ENCODE data around the gene SPATC1L.
"Not testable (repeated sequence)": the region's sequence is repeated elsewhere in the genome, so short reads cannot be mapped to it uniquely, and the experiment has no call there.

SPATC1L gene

DNA sequence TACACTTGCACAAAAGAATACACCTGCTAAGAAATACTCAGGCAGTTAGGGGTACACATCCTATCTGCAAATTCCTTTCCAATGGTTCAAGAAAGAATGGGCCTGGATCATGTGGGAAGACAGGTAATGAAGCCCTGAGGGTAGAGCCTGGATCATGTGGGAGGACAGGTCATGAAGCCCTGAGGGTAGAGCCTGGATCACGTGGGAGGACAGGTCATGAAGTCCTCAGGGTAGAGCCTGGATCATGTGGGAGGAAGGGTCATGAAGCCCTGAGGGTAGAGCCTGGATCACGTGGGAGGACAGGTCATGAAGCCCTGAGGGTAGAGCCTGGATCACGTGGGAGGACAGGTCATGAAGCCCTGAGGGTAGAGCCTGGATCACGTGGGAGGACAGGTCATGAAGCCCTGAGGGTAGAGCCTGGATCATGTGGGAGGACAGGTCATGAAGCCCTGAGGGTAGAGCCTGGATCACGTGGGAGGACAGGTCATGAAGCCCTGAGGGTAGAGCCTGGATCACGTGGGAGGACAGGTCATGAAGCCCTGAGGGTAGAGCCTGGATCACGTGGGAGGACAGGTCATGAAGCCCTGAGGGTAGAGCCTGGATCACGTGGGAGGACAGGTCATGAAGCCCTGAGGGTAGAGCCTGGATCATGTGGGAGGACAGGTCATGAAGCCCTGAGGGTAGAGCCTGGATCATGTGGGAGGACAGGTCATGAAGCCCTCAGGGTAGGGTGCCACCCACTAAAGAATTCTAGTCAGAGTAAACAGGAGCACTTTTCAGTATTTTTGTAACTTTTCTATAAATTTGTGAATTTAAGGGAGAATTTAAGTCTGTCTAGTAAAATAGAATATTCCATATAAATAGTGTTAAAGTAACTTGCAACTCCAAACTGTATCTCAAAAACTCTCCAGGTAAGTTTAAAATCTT lies 16.9 kb upstream of the SPATC1L start:
- Mint-ChIP-seq H3K36me3 (ENCODE audit: insufficient read depth) (peaks cover 47% of the 10 kb centered on the region), H3K27ac (peak overlapping the region in 1 of 2 donors; percentile 1)
- DNase-seq; H3K27me3 Mint-ChIP-seq; H3K9me3 Mint-ChIP-seq; H3K4me1 Mint-ChIP-seq (ENCODE audit: low read depth in 2 of 2); H3K4me3 Mint-ChIP-seq; ATAC-seq (replicated peaks): not testable (repeated sequence)

DNA sequence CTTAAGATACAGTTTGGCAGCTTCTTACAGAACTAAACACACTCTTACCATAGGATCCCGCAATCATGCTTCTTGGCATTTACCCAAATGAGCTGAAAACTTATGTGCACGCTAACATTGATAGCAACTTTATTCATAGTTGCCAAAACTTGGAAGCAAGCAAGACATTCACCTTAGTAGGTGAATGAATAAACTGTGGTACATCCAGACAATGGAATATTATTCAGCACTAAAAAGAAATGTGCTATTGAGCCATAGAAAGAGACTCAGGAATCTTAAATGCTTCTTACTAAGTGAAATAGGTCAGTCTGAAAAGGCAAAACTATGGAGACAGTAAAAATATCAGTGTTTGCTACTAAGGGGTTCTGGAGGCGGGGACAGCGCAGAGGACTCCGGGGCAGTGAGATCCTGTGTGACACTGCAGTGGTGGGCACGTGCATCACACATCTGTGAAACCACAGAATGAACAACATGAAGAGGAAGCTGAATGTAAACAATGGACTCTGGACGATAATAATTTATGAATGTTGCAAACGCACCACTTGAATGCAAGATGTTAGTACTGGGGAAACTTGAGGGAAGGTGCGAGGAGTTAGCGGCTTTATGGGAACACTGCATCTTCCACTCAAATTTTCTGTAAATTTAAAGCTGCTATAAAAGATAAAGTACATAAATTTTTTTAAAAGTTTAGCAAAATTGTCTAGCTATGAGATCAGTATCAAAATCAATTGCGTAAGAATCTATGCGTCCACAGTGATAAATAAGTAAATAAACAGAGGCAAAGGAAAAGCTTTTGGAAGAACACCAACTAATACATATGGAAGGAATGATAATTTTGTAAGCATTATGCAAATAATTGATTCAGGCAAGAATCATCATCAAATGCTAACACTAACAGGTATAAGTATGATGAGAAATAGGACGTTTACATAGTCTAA lies 15.4 kb upstream of the SPATC1L start:
- ATAC-seq (replicated peaks) (no peak), DNase-seq (no peak)
- H3K4me3 Mint-ChIP-seq: no peak overlapping the region
- H3K36me3 Mint-ChIP-seq (ENCODE audit: insufficient read depth): peaks cover 46% of the 10 kb centered on the region
- H3K4me1 Mint-ChIP-seq (ENCODE audit: low read depth in 2 of 2): peaks cover 0 to 6% of the 10 kb centered on the region in 2 donors
- H3K27ac Mint-ChIP-seq: no peak overlapping the region
- H3K27me3 Mint-ChIP-seq: no peaks in the 10 kb centered on the region
- H3K9me3 Mint-ChIP-seq: no peaks in the 10 kb centered on the region

DNA sequence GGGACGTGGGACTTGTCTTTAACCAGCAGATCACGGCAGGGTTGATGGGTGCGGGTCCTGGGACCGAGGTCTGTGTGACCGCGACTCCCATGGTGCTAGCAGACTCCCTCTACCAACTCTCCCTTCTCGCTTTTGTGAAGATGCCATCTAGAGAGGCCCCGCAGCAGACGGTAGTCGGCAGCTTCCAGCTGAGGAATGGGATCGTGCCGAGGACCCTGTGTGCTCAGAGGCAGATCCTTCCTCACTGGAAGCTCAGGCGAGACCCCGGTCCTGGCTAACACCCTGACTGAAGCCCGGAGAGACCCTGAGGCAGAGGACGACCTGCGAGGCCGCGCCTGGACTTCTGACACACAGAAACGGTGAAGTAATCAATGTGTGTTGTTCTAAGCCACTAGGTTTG lies 12.5 kb upstream of the SPATC1L start:
- Mint-ChIP-seq H3K9me3 (no peaks in the 10 kb centered on the region), H3K4me3 (no peak overlapping the region), H3K27ac (no peak overlapping the region), H3K36me3 (ENCODE audit: insufficient read depth) (peaks cover 38% of the 10 kb centered on the region), H3K27me3 (no peaks in the 10 kb centered on the region), H3K4me1 (ENCODE audit: low read depth in 2 of 2) (peaks cover 0 to 6% of the 10 kb centered on the region in 2 donors)
- DNase-seq (no peak), ATAC-seq (replicated peaks) (no peak)

DNA sequence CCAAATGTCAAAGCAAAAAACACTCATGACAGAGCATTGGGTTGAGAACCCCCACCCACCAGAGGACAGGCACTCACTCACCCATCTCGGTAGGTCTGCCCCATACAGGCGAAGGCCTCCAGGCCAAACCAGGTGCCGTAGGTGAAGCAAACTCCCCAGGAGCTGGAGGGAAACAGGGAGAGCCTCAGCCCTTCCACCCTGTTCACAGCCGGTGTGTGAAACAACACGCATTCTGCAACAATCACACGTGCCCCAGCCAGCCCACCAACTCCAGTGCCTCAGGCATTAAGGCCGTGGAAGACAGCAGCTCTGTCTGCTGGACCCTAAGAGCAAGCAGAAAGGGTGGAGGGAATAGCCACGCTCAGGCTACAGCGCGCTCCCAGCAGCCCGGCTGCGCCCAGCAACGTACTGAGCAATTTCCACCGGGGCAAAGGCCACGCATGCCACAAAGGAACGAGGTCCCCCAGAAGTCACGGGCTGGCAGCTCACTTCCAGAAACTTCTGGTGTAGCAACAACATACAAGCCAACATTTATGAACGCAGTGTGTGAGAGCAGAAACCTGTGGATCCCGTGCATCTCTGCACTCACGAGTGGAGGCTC lies 11.4 kb upstream of the SPATC1L start:
- DNase-seq: no peak

DNA sequence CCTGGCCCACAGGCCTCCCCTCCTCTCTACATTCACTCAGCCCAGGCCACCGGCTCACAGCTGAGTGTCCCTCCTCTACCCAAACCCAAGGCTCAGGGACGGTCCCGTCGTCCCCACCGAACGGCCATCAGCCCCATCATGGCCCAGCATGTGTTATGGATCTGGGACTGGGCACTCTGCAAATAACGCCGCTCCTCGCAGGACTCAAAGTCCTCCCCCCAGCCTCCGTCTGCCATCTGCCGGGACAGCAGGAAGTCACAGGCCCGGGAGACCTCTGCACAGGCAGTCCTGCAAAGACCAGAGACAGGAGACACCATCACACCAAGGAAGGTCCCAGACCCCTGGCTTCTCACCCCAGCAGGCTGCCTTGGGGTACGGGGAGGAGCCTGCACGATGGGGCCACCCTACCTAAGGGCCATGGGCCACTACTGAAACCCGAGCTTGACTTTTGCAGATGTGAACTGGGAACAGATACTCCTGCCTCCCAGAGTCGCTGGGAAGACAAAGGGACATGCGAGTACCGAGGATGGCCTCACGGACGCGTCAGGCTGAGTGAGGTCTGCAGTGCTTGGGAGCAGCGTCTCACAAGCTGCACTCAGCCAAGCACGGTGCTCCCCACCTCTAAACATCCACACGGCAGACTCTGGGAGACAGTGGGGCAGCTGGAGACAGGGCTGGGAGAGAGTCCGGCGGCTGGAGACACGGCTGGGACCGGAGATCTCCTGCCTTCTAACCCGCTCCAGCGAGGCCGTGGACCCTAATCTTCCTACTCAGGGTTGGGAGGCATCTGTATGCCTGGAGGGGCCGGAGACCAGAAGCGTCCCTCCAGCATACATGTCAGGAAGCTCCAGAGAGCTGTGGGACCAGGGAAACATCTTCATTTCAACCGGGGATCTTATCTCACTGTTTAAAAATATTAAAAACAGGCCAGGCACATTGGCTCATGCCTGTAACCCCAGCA lies 10.4 kb upstream of the SPATC1L start:
- Mint-ChIP-seq H3K27ac (no peak overlapping the region), H3K4me1 (ENCODE audit: low read depth in 2 of 2) (peaks cover 0 to 4% of the 10 kb centered on the region in 2 donors), H3K36me3 (ENCODE audit: insufficient read depth) (peaks cover 34% of the 10 kb centered on the region), H3K27me3 (no peaks in the 10 kb centered on the region), H3K9me3 (no peaks in the 10 kb centered on the region), H3K4me3 (no peak overlapping the region)
- ATAC-seq (replicated peaks) (no peak), DNase-seq (no peak)

More for the DNA sequence above, 11.4 kb upstream of the SPATC1L start:
- H3K4me3 Mint-ChIP-seq: no peak overlapping the region
- no peak overlapping the region for H3K27ac Mint-ChIP-seq
- H3K9me3 Mint-ChIP-seq: no peaks in the 10 kb centered on the region
- peaks cover 38% of the 10 kb centered on the region for H3K36me3 Mint-ChIP-seq (ENCODE audit: insufficient read depth)
- no peak for ATAC-seq (replicated peaks)
- H3K4me1 Mint-ChIP-seq (ENCODE audit: low read depth in 2 of 2): peaks cover 0 to 6% of the 10 kb centered on the region in 2 donors
- H3K27me3 Mint-ChIP-seq: no peaks in the 10 kb centered on the region

DNA sequence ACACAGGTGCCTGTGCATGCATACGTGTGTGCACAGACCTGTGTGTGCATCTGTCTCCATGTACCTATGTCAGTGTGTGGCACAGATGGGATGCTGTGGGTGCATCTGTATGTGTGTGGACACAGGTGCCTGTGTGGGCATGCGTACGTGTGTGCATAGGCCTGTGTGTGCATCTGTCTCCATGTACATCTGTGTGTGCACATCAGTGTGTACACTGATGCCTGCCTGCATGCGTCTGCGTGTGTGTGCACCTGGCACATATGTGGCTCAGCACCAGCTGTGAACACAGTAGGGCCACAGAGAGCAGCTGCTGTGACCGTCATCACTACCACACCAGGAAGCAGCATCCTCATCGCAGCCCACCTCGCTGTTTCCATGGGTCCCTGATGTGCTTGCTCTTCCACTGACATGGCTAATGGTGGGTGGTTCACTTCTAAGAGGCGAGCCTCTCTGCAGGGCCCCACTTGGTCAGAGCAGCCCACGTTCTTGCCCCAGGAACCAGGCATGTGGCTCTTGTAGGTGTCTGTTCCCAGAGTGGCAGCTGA lies 9.6 kb upstream of the SPATC1L start:
- Mint-ChIP-seq H3K4me3 (no peak overlapping the region), H3K27me3 (no peaks in the 10 kb centered on the region), H3K27ac (no peak overlapping the region), H3K4me1 (ENCODE audit: low read depth in 2 of 2) (no peaks in the 10 kb centered on the region), H3K36me3 (ENCODE audit: insufficient read depth) (peaks cover 27% of the 10 kb centered on the region), H3K9me3 (no peaks in the 10 kb centered on the region)
- no peak for ATAC-seq (replicated peaks)
- DNase-seq: no peak

DNA sequence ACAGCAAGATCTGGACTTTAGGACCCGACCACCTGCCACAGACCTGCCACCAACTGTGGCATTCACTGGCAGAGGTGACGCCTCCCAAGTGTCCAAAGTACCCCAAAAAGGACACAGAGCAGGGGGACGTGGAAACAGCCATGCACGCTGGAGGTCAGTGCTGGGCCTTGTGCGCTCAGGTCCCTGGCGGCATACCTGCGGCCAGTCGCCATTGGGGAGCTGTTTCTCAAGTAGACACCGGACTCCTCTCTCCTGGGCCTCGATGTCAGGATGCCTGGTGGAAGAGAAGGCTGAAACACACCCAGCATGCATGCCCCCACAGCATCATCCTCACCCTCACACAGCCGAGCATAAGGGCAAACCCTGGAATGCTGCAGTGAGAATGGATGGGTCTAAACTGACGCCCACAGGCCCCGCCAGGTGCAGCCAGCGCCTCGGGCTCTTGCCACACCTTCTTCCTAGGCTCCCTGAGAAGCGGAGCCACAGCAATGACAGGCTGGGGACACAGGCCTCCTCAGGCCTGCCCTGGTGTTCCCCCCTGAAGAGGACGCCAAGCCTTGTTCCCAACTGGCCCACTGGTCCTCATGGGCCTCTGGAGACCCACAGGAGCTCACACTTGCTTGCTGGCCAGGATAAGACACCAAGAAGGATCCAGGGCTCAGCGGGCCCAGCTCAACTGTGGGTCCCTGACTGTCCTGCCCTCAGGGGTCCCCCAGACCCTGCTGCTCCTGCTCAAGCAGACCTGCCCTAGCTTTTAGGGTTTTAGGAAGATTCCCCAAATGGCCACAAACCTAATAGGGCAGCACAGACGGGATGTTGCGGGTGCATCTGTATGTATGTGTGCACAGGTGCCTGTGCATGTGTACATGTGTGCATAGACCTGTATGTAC lies 7.7 kb upstream of the SPATC1L start:
- no peak overlapping the region for H3K4me3 Mint-ChIP-seq
- H3K27me3 Mint-ChIP-seq: no peaks in the 10 kb centered on the region
- DNase-seq (no peak), ATAC-seq (replicated peaks) (no peak)
- H3K4me1 Mint-ChIP-seq (ENCODE audit: low read depth in 2 of 2): no peaks in the 10 kb centered on the region
- H3K36me3 Mint-ChIP-seq (ENCODE audit: insufficient read depth): peaks cover 19% of the 10 kb centered on the region
- no peak overlapping the region for H3K27ac Mint-ChIP-seq
- H3K9me3 Mint-ChIP-seq: no peaks in the 10 kb centered on the region

DNA sequence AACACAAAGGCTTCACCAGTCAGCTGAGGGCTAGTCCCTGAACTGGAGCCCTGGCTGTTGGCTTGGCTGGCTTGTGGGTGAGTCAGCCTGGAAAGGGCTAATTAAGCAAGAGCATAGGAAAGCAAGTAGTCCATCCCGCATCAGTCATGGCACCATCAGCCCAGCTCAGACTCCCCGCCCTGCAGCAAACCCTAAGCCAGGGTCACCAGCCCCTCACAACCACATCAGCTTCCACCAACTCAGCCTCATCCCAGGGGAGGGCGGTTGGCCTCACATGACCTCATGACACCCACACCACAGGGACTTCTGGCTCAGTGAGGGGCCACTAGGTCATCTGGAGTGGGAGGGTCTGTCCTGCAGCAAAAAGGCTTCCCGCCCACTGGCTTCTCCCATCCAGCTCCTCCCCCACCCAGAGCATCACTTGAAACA lies 7.0 kb upstream of the SPATC1L start:
- no peak for DNase-seq
- Mint-ChIP-seq H3K27ac (no peak overlapping the region), H3K27me3 (no peaks in the 10 kb centered on the region)

DNA sequence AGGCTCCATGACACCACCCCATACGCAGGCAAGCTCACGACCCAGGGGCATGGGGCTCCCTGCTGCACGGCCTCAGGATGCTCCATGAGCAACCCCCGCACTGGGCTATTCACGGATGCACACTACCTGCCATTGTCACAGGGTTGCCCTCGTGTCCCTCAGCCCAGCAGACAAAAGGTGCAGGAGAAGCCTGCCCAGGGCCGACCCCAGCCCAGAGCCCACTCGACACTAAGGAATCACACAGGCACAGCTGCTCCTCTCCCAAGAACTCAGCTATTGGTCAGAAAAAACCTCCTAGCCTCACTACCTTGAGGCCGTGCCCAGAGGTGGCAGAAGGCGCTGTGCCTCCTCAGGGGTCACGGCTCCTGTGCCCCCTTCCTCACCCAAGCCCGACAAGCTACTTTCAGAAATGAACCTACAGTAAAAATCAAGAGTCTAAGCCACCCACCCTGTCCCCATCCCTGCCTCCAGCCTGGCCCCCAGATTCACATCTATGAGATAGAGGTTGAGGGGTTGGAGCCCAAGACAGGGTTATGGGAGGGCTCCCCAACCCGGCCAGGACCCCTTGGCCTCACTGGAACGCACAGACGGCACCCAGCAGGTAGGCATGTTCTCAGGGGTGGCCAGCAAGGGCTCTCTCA lies 6.4 kb upstream of the SPATC1L start:
- H3K27me3 Mint-ChIP-seq: no peaks in the 10 kb centered on the region
- no peak overlapping the region for H3K27ac Mint-ChIP-seq
- H3K9me3 Mint-ChIP-seq: no peaks in the 10 kb centered on the region
- H3K4me3 Mint-ChIP-seq: no peak overlapping the region
- no peak for ATAC-seq (replicated peaks)
- peaks cover 13% of the 10 kb centered on the region for H3K36me3 Mint-ChIP-seq (ENCODE audit: insufficient read depth)
- no peak for DNase-seq
- H3K4me1 Mint-ChIP-seq (ENCODE audit: low read depth in 2 of 2): no peaks in the 10 kb centered on the region

More for the DNA sequence above, 7.0 kb upstream of the SPATC1L start:
- no peak overlapping the region for H3K4me3 Mint-ChIP-seq
- peaks cover 16% of the 10 kb centered on the region for H3K36me3 Mint-ChIP-seq (ENCODE audit: insufficient read depth)
- H3K4me1 Mint-ChIP-seq (ENCODE audit: low read depth in 2 of 2): no peaks in the 10 kb centered on the region
- no peak for ATAC-seq (replicated peaks)
- H3K9me3 Mint-ChIP-seq: no peaks in the 10 kb centered on the region

DNA sequence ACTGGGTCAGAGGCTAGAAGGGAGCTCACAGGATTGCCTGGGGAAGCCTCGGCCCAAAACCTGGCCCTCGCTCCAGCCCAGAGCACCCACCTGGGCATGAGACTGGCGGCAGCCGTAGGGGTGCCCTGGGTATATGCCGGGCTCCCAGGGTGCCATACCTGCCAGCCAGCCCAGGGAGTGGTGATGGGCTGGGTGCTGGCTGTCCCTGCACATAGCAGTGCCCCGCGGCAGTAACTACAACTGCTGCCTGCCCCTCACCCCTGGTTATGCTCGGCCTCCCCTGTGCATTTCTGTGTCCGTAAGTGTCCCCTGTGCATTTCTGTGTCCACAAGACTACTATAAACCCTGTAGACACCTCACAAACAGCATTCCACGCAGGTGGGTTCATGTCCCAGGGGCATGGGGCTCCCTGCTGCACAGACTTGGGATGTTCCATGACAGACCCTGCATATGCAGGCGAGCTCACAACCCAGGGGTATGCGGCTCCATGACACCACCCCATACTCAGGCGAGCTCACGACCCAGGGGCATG lies 5.8 kb upstream of the SPATC1L start:
- Mint-ChIP-seq H3K4me3 (no peak overlapping the region), H3K9me3 (no peaks in the 10 kb centered on the region), H3K36me3 (ENCODE audit: insufficient read depth) (peaks cover 12% of the 10 kb centered on the region), H3K27me3 (no peaks in the 10 kb centered on the region), H3K4me1 (ENCODE audit: low read depth in 2 of 2) (peaks cover 0 to 2% of the 10 kb centered on the region in 2 donors), H3K27ac (no peak overlapping the region)
- DNase-seq (no peak), ATAC-seq (replicated peaks) (no peak)
